HG03571 (cell line): ENCODE measurements around the gene OR8G1.
"Not testable (repeated sequence)": the region's sequence is repeated elsewhere in the genome, so short reads cannot be mapped to it uniquely, and the experiment has no call there.

Experiments
- ATAC-seq: cut with Tn5 transposase; IDR thresholded peaks from one replicate; pipeline ENCODE4 v1.9.1; 2021; ENCODE audit not compliant: unreplicated experiment

Gene OR8G1

GRCh38 chr11:124233376-124233775, 7.5 kb upstream of the OR8G1 start:
- ATAC-seq, result no peak

GRCh38 chr11:124238512-124238911, 2.4 kb upstream of the OR8G1 start:
- ATAC-seq, result no peak

- ATAC-seq, result not testable (repeated sequence)
Measured at GRCh38 chr11:124249869-124250268, 9.0 kb downstream of the OR8G1 start.

GRCh38 chr11:124256076-124256475, 15.2 kb downstream of the OR8G1 start, which contains the start of gene OR8G5:
Gene OR8G5, plus strand, starts transcription at chr11:124256376. Its CDS starts 8,556 bp downstream, at chr11:124264932.
- no peak for ATAC-seq

- not testable (repeated sequence) for ATAC-seq
Measured at GRCh38 chr11:124265041-124265440, 24.1 kb downstream of the OR8G1 start.

- not testable (repeated sequence) for ATAC-seq
Measured at GRCh38 chr11:124270886-124271285, 30.0 kb downstream of the OR8G1 start.

GRCh38 chr11:124274000-124274399, 33.1 kb downstream of the OR8G1 start:
- ATAC-seq, result no peak

GRCh38 chr11:124276081-124276480, 35.2 kb downstream of the OR8G1 start:
- ATAC-seq, result no peak

GRCh38 chr11:124277207-124277606, 36.3 kb downstream of the OR8G1 start:
- no peak for ATAC-seq

- ATAC-seq, result no peak
Measured at GRCh38 chr11:124277804-124278203, 36.9 kb downstream of the OR8G1 start.

GRCh38 chr11:124278261-124278660, 37.4 kb downstream of the OR8G1 start:
- no peak for ATAC-seq

- ATAC-seq, result no peak
Measured at GRCh38 chr11:124285610-124286344, 44.9 kb downstream of the OR8G1 start.

- ATAC-seq, result no peak
Measured at GRCh38 chr11:124294687-124295086, 53.8 kb downstream of the OR8G1 start.

- no peak for ATAC-seq
Measured at GRCh38 chr11:124296016-124296415, 55.1 kb downstream of the OR8G1 start.

GRCh38 chr11:124297921-124298320, 57.0 kb downstream of the OR8G1 start:
- no peak for ATAC-seq

- ATAC-seq, result no peak
Measured at GRCh38 chr11:124301548-124301947, 60.7 kb downstream of the OR8G1 start.

GRCh38 chr11:124302347-124303125, 61.6 kb downstream of the OR8G1 start:
- no peak for ATAC-seq
